HepG2 (cell line): ENCODE measurements around the gene PSMD1.

Source experiments
- KAT7 ChIP-seq: IDR thresholded peaks from 2 replicates; pipeline ENCODE4 v1.6.1; 2018; ENCODE audit warnings: borderline replicate concordance, missing compliant biosample characterization
- MAZ ChIP-seq, 2 experiments: sonication (generic) in 1 of 2; formaldehyde crosslinking in 1 of 2; IDR thresholded peaks; 2 replicates each; pipeline versions ENCODE4 v1.5.0 to v1.6.1; 2012 to 2020; ENCODE audit warnings: low read depth in 2 of 2, mild to moderate bottlenecking in 2 of 2, borderline replicate concordance in 1 of 2, improper control_type of control experiment in 1 of 2, low read length in 1 of 2, missing genetic modification reagents in 1 of 2, moderate library complexity in 1 of 2
- NR1H2 ChIP-seq: sonication (generic); formaldehyde crosslinking; IDR thresholded peaks from 2 replicates; pipeline ENCODE4 v1.8.1; 2022; ENCODE audit warnings: low read depth, missing genetic modification reagents, borderline replicate concordance
- PHB2 ChIP-seq: fragments of 450-650 bp; IDR thresholded peaks from 2 replicates; pipeline ENCODE4 v1.6.1; 2018; ENCODE audit not compliant: partially characterized antibody
- TF ChIP-seq, protein P1 (sequence below): IDR thresholded peaks from 2 replicates; pipeline ENCODE4 v1.6.1; 2016; ENCODE audit warnings: missing compliant biosample characterization, missing genetic modification reagents, borderline replicate concordance
- TF ChIP-seq, protein P2 (sequence below), 2 experiments: fragments of 450-650 bp in 1 of 2; sonication (generic) in 1 of 2; formaldehyde crosslinking in 1 of 2; IDR thresholded peaks; 2 replicates each; pipeline versions ENCODE4 v1.6.1 to v1.8.0; 2016 to 2022; ENCODE audit warnings: antibody characterized with exemption in 1 of 2, mild to moderate bottlenecking in 1 of 2, missing genetic modification reagents in 1 of 2

DNA sequence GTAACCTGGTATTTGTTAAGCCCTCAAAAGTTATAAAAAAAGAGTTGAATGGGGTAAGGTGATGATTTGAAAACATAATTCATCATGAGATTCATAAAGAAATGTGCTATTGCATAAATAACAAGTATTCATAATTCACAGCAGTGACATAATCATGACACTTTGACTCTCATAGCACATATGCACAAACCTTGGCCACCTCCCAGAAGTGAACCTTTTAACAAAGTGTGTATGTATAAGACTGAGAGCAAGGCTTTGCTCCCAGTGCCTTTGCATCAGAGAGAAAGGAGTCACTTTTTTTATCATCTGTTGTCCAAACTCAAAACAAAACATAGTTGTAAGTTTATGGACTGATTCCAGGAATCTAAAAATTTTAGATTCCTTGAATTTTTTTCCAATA is 83.1 kb downstream of the PSMD1 start:
- TF ChIP-seq MAZ (IDR thresholded peaks at IDR 0.05; ENCODE audit: borderline replicate concordance, low read depth, low read length), result no peak
- TF ChIP-seq MAZ (CRISPR knock-in tag; IDR thresholded peaks at IDR 0.05; ENCODE audit: low read depth), result no peak
- TF ChIP-seq KAT7 (CRISPR knock-in tag), result no peak
- TF ChIP-seq PHB2, result no peak
- TF ChIP-seq NR1H2 (CRISPR knock-in tag), result no peak
- TF ChIP-seq, protein P1, sequence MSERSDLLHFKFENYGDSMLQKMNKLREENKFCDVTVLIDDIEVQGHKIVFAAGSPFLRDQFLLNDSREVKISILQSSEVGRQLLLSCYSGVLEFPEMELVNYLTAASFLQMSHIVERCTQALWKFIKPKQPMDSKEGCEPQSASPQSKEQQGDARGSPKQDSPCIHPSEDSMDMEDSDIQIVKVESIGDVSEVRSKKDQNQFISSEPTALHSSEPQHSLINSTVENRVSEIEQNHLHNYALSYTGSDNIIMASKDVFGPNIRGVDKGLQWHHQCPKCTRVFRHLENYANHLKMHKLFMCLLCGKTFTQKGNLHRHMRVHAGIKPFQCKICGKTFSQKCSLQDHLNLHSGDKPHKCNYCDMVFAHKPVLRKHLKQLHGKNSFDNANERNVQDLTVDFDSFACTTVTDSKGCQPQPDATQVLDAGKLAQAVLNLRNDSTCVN (CRISPR knock-in tag), result no peak
- TF ChIP-seq, protein P2, sequence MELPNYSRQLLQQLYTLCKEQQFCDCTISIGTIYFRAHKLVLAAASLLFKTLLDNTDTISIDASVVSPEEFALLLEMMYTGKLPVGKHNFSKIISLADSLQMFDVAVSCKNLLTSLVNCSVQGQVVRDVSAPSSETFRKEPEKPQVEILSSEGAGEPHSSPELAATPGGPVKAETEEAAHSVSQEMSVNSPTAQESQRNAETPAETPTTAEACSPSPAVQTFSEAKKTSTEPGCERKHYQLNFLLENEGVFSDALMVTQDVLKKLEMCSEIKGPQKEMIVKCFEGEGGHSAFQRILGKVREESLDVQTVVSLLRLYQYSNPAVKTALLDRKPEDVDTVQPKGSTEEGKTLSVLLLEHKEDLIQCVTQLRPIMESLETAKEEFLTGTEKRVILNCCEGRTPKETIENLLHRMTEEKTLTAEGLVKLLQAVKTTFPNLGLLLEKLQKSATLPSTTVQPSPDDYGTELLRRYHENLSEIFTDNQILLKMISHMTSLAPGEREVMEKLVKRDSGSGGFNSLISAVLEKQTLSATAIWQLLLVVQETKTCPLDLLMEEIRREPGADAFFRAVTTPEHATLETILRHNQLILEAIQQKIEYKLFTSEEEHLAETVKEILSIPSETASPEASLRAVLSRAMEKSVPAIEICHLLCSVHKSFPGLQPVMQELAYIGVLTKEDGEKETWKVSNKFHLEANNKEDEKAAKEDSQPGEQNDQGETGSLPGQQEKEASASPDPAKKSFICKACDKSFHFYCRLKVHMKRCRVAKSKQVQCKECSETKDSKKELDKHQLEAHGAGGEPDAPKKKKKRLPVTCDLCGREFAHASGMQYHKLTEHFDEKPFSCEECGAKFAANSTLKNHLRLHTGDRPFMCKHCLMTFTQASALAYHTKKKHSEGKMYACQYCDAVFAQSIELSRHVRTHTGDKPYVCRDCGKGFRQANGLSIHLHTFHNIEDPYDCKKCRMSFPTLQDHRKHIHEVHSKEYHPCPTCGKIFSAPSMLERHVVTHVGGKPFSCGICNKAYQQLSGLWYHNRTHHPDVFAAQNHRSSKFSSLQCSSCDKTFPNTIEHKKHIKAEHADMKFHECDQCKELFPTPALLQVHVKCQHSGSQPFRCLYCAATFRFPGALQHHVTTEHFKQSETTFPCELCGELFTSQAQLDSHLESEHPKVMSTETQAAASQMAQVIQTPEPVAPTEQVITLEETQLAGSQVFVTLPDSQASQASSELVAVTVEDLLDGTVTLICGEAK (IDR thresholded peaks at IDR 0.05), result no peak
- TF ChIP-seq, protein P2 (CRISPR knock-in tag; IDR thresholded peaks at IDR 0.05), result no peak
